Caco-2 (cell line): Measurements from ENCODE around the gene ALDH9A1. TPM values are rescaled to one million over a fixed set of nuclear protein-coding genes. Genes with fewer than 3 reads are reported as not detected.

Experiments
- BruUV-seq: library from RNA; stranded (reverse); fragments of 400-500 nt; replicated peaks from 2 replicates; lab custom pipeline; 2021; lab: Mats Ljungman, UMichigan
- CTCF ChIA-PET: fragments of 300-600 bp; sonication (Branson Sonifier 250); formaldehyde crosslinking; loops from one replicate; lab custom pipeline; 2022; ENCODE audit warnings: antibody characterized with exemption; lab: Charles Lee
- POLR2A ChIA-PET: fragments of 300-600 bp; sonication (Branson Sonifier 250); formaldehyde crosslinking; loops from one replicate; lab custom pipeline; 2022; ENCODE audit warnings: antibody characterized with exemption; lab: Charles Lee
- DNase-seq, 2 experiments: peaks; one replicate each; pipeline versions ENCODE4 v3.0.0 to v3.0.0-alpha.2; 2020 to 2022
- H3K27me3 ChIP-seq: replicated peaks from 2 replicates; pipeline ENCODE4 v1.6.0; 2011; ENCODE audit warnings: low read length; ENCODE audit not compliant: control insufficient read depth, insufficient read depth
- H3K36me3 ChIP-seq: 2 replicates; pipeline ENCODE4 v1.5.1; 2011; ENCODE audit warnings: low read length; ENCODE audit not compliant: control insufficient read depth, insufficient read depth
- H3K4me1 ChIP-seq: fragments of 250-450 bp; sonication (Bioruptor Pico); 2 replicates; pipeline ENCODE4 v1.5.1; 2020; ENCODE audit warnings: mild to moderate bottlenecking
- H3K4me3 ChIP-seq: 2 replicates; pipeline ENCODE4 v1.5.1; 2011; ENCODE audit warnings: low read depth, mild to moderate bottlenecking, control low read depth, low read length
- H3K9me3 ChIP-seq: fragments of 250-450 bp; sonication (Bioruptor Pico); 2 replicates; pipeline ENCODE4 v1.5.1; 2020; ENCODE audit warnings: mild to moderate bottlenecking, moderate library complexity
- H3K27ac Mint-ChIP-seq: one replicate; pipeline ENCODE4 v1.8.0; 2022; ENCODE audit warnings: mixed read lengths; ENCODE audit not compliant: unreplicated experiment
- H3K27me3 Mint-ChIP-seq: one replicate; pipeline ENCODE4 v1.8.0; 2022; ENCODE audit warnings: mixed read lengths; ENCODE audit not compliant: insufficient read depth, unreplicated experiment
- H3K36me3 Mint-ChIP-seq: one replicate; pipeline ENCODE4 v1.8.0; 2022; ENCODE audit warnings: mild to moderate bottlenecking, mixed read lengths; ENCODE audit not compliant: insufficient read depth, unreplicated experiment
- H3K4me1 Mint-ChIP-seq: one replicate; pipeline ENCODE4 v1.8.0; 2022; ENCODE audit warnings: low read depth, mixed read lengths; ENCODE audit not compliant: unreplicated experiment
- H3K4me3 Mint-ChIP-seq: one replicate; pipeline ENCODE4 v1.8.0; 2022; ENCODE audit warnings: mild to moderate bottlenecking, moderate library complexity, mixed read lengths; ENCODE audit not compliant: unreplicated experiment
- H3K9me3 Mint-ChIP-seq: one replicate; pipeline ENCODE4 v1.8.0; 2022; ENCODE audit warnings: mixed read lengths; ENCODE audit not compliant: unreplicated experiment
- CTCF ChIP-seq, 2 experiments: fragments of 200-600 bp in 1 of 2; IDR thresholded peaks; 1 replicate in 1 of 2; 2 replicates in 1 of 2; pipeline versions ENCODE4 v1.5.1 to v1.8.0; 2011 to 2022; ENCODE audit warnings: antibody characterized with exemption in 1 of 2, control low read depth in 1 of 2, inconsistent platforms in 1 of 2, low read depth in 1 of 2, low read length in 1 of 2, mild to moderate bottlenecking in 1 of 2, moderate library complexity in 1 of 2; ENCODE audit not compliant: insufficient read depth in 1 of 2, severe bottlenecking in 1 of 2, unreplicated experiment in 1 of 2
- intact Hi-C: fragments of 100-400 bp; cut with micrococcal nuclease; formaldehyde crosslinking; loops from one replicate; pipeline ENCODE4 v1.10.0; 2022; ENCODE audit not compliant: unreplicated experiment
- total RNA-seq: library from RNA; stranded (reverse); gene quantifications from 2 replicates; pipeline ENCODE4 v1.2.3, GENCODE V29; 2022

The ALDH9A1 gene
- total RNA-seq, 1 experiment from 2014 or later: 33.9 TPM

DNA sequence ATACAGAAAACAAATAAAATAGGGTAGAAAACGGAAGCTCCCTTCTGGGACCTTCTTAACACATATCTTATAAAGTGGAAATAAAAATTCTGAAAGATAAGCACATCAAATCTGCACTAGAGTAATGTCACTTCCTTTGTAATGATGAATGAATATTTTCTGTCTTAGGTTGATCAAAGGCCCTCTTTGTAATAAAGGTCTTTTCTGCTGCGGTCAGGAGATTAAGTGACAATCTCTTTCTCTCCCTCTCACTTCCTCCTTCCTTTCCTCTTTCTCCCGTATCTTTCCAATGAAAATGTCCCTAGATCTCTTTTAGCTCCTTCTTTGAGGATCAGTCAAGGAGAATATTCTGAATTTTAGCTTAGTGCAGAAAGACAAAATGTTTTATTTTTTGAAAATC is 36.5 kb upstream of the ALDH9A1 start:
- intact Hi-C loops: no loop called here
- ChIA-PET CTCF (no interaction called here), POLR2A (interaction anchor here (0.7 kb wide), 1 partner anchor 12 kb away, joined by 4 read pairs; no protein-coding TSS in a partner anchor)
- Histone ChIP-seq H3K36me3 (no peaks in the 10 kb centered on the region), H3K4me3 (no peak overlapping the region), H3K4me1 (no peaks in the 10 kb centered on the region), H3K9me3 (no peaks in the 10 kb centered on the region), H3K27me3 (no peaks in the 10 kb centered on the region)
- Mint-ChIP-seq H3K4me3 (no peak overlapping the region), H3K27me3 (no peaks in the 10 kb centered on the region), H3K9me3 (no peaks in the 10 kb centered on the region), H3K36me3 (peaks cover 16% of the 10 kb centered on the region), H3K4me1 (no peaks in the 10 kb centered on the region), H3K27ac (no peak overlapping the region)
- TF ChIP-seq CTCF (IDR thresholded peaks at IDR 0.05; ENCODE audit: insufficient read depth in 1 of 2, low read depth in 1 of 2, low read length in 1 of 2, severe bottlenecking in 1 of 2, unreplicated experiment in 1 of 2): no peak
- no peak for DNase-seq
- BruUV-seq: no TSS peak

DNA sequence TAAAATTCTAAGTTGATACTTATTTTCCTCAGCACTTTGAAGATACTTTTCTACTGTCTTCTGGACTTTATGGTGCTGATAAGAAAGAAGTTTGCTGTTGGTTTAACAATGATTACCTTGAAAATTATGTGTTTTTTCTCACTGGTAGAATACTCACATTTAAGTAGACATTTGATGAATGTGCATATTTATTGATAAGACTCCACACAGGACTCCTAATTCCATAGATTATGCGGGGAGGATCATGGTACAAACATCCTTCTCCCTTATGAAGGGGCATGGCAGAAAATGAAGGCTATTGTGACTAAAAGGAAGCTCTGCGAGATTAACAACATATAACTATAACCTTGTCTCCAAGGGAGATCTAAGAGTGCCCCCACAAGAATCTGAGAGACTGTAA is 28.5 kb upstream of the ALDH9A1 start:
- Mint-ChIP-seq H3K4me1 (peaks cover 5% of the 10 kb centered on the region), H3K9me3 (no peaks in the 10 kb centered on the region), H3K27ac (no peak overlapping the region), H3K27me3 (no peaks in the 10 kb centered on the region), H3K4me3 (no peak overlapping the region), H3K36me3 (peaks cover 24% of the 10 kb centered on the region)
- Histone ChIP-seq H3K4me3 (no peak overlapping the region), H3K27me3 (no peaks in the 10 kb centered on the region), H3K36me3 (no peaks in the 10 kb centered on the region), H3K9me3 (no peaks in the 10 kb centered on the region), H3K4me1 (no peaks in the 10 kb centered on the region)
- POLR2A ChIA-PET: no interaction called here
- no TSS peak for BruUV-seq
- DNase-seq: no peak
- TF ChIP-seq CTCF (IDR thresholded peaks at IDR 0.05; ENCODE audit: insufficient read depth in 1 of 2, low read depth in 1 of 2, low read length in 1 of 2, severe bottlenecking in 1 of 2, unreplicated experiment in 1 of 2): no peak
- intact Hi-C loops: no loop called here
- CTCF ChIA-PET: no interaction called here

GRCh38 chr1:165726169-165726568 is 27.8 kb upstream of the ALDH9A1 start:
- no TSS peak for BruUV-seq
- H3K9me3 Mint-ChIP-seq: no peaks in the 10 kb centered on the region

More at GRCh38 chr1:165726169-165726568, 27.8 kb upstream of the ALDH9A1 start:
- no peaks in the 10 kb centered on the region for H3K4me1 ChIP-seq
- CTCF ChIA-PET: no interaction called here
- peaks cover 24% of the 10 kb centered on the region for H3K36me3 Mint-ChIP-seq
- intact Hi-C loops: no loop called here
- H3K4me1 Mint-ChIP-seq: peaks cover 5% of the 10 kb centered on the region
- H3K27me3 Mint-ChIP-seq: no peaks in the 10 kb centered on the region
- no peak overlapping the region for H3K4me3 Mint-ChIP-seq
- no peak overlapping the region for H3K27ac Mint-ChIP-seq
- no peak overlapping the region for H3K4me3 ChIP-seq
- TF ChIP-seq CTCF (IDR thresholded peaks at IDR 0.05; ENCODE audit: insufficient read depth in 1 of 2, low read depth in 1 of 2, low read length in 1 of 2, severe bottlenecking in 1 of 2, unreplicated experiment in 1 of 2): no peak
- no peak for DNase-seq
- POLR2A ChIA-PET: no interaction called here
- no peaks in the 10 kb centered on the region for H3K27me3 ChIP-seq
- no peaks in the 10 kb centered on the region for H3K36me3 ChIP-seq
- H3K9me3 ChIP-seq: no peaks in the 10 kb centered on the region
